Measurements from ENCODE around the gene PPP2R5C. TPM values are rescaled to one million over a fixed set of nuclear protein-coding genes. Genes with fewer than 3 reads are reported as not detected.

PPP2R5C gene
- total RNA-seq, 1 experiment from 2014 or later: 89.9 TPM

DNA sequence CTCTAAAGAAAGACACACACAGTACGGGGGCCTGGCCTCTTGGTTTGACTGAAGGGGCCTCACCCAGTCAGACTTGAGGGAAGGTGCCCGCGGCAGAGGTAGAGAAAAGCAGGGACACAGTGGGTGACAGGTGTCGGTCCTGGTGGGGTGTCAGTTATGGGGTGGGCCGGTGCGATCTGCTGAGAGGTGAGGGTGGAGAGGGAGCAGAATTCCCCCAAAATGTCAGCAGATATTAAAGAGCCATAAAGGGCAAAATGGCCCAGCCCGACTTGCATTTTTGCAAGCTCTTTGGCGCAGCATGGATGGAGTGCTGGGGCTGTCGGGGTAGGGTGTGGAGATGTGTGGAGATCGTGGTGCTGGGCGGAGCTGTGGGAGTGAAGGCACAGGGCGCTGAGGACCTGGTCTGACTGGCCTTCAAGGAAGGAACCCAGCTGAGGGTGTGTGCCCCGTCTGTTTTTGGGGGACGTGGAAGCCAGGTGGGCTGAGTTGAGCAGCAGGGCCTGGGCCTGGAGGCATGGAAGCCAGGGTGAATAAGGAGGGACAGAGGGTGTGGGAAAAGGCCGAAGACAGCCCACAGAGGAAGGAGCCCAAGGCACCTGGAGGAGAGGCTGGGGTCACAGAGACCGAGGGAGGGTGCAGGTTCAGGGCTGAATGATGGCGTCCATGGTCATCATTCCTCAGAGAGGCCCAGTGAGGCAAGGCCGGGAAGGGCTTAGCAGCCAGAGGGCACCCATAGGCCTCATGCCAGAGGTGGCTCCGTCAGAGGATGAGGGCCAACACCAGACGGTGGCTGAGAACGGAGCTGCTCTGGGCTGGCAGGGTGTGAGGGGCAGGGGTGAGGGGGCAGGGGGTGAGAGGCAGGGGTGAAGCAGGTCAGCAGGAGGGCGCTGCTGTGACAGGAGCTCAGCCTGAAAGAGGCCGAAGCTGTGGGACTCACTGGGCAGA is 154.6 kb downstream of the PPP2R5C start:
- Mint-ChIP-seq H3K36me3 (peaks cover 15% of the 10 kb centered on the region), H3K4me1 (peaks cover 45% of the 10 kb centered on the region), H3K4me3 (no peak overlapping the region), H3K27me3 (ENCODE audit: low read depth) (no peaks in the 10 kb centered on the region), H3K27ac (peak overlapping the region; percentile 54), H3K9me3 (no peaks in the 10 kb centered on the region)
- TF ChIP-seq NFATC4 (CRISPR knock-in tag; IDR thresholded peaks at IDR 0.05): no peak
- DNase-seq (ENCODE audit: low spot score): no peak
- ATAC-seq: no peak; the same call in 1 of the 2 replicates
- ChIA-PET POLR2A (no interaction called here), CTCF (interaction anchor here (0.5 to 2.6 kb wide), 4 partner anchors 45 to 156 kb away, joined by 3 to 13 read pairs (median 4); partner anchors contain the start of gene DYNC1H1)

GRCh38 chr14:101916816-101917412 is 155.4 kb downstream of the PPP2R5C start:
- Mint-ChIP-seq H3K9me3 (no peaks in the 10 kb centered on the region), H3K4me3 (peak overlapping the region; percentile 51), H3K27ac (peak overlapping the region; percentile 82), H3K36me3 (peaks cover 19% of the 10 kb centered on the region), H3K4me1 (peaks cover 45% of the 10 kb centered on the region), H3K27me3 (ENCODE audit: low read depth) (no peaks in the 10 kb centered on the region)
- DNase-seq (ENCODE audit: low spot score) (no peak), ATAC-seq (peak; percentile 18)
- POLR2A ChIA-PET: no interaction called here
- CTCF ChIA-PET: interaction anchor here (0.6 to 2.6 kb wide), 6 partner anchors 43 to 1027 kb away, joined by 3 to 13 read pairs (median 4); partner anchors contain the start of gene DYNC1H1
- no peak for TF ChIP-seq IRF2 (CRISPR knock-in tag; IDR thresholded peaks at IDR 0.05; ENCODE audit: borderline replicate concordance, low read depth)
- no peak for TF ChIP-seq FOXP1 (CRISPR knock-in tag; IDR thresholded peaks at IDR 0.05; ENCODE audit: borderline replicate concordance)
- TF ChIP-seq ZNF121 (CRISPR knock-in tag; IDR thresholded peaks at IDR 0.05): no peak
- TF ChIP-seq ZNF396 (CRISPR knock-in tag; IDR thresholded peaks at IDR 0.05; ENCODE audit: borderline replicate concordance): no peak
- no peak for TF ChIP-seq CREM (CRISPR knock-in tag; IDR thresholded peaks at IDR 0.05)
- TF ChIP-seq ZNF425 (CRISPR knock-in tag; conservative IDR thresholded peaks at IDR 0.05): no peak
- no peak for TF ChIP-seq CDX4 (CRISPR knock-in tag; IDR thresholded peaks at IDR 0.05; ENCODE audit: borderline replicate concordance)
- TF ChIP-seq FOXK1 (CRISPR knock-in tag; IDR thresholded peaks at IDR 0.05): no peak
- no peak for TF ChIP-seq ZNF423 (CRISPR knock-in tag; IDR thresholded peaks at IDR 0.05)
- TF ChIP-seq, protein P1, sequence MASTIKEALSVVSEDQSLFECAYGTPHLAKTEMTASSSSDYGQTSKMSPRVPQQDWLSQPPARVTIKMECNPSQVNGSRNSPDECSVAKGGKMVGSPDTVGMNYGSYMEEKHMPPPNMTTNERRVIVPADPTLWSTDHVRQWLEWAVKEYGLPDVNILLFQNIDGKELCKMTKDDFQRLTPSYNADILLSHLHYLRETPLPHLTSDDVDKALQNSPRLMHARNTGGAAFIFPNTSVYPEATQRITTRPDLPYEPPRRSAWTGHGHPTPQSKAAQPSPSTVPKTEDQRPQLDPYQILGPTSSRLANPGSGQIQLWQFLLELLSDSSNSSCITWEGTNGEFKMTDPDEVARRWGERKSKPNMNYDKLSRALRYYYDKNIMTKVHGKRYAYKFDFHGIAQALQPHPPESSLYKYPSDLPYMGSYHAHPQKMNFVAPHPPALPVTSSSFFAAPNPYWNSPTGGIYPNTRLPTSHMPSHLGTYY (CRISPR knock-in tag; IDR thresholded peaks at IDR 0.05): no peak
- TF ChIP-seq MYBL2 (CRISPR knock-in tag; IDR thresholded peaks at IDR 0.05): no peak
- TF ChIP-seq, protein P2, sequence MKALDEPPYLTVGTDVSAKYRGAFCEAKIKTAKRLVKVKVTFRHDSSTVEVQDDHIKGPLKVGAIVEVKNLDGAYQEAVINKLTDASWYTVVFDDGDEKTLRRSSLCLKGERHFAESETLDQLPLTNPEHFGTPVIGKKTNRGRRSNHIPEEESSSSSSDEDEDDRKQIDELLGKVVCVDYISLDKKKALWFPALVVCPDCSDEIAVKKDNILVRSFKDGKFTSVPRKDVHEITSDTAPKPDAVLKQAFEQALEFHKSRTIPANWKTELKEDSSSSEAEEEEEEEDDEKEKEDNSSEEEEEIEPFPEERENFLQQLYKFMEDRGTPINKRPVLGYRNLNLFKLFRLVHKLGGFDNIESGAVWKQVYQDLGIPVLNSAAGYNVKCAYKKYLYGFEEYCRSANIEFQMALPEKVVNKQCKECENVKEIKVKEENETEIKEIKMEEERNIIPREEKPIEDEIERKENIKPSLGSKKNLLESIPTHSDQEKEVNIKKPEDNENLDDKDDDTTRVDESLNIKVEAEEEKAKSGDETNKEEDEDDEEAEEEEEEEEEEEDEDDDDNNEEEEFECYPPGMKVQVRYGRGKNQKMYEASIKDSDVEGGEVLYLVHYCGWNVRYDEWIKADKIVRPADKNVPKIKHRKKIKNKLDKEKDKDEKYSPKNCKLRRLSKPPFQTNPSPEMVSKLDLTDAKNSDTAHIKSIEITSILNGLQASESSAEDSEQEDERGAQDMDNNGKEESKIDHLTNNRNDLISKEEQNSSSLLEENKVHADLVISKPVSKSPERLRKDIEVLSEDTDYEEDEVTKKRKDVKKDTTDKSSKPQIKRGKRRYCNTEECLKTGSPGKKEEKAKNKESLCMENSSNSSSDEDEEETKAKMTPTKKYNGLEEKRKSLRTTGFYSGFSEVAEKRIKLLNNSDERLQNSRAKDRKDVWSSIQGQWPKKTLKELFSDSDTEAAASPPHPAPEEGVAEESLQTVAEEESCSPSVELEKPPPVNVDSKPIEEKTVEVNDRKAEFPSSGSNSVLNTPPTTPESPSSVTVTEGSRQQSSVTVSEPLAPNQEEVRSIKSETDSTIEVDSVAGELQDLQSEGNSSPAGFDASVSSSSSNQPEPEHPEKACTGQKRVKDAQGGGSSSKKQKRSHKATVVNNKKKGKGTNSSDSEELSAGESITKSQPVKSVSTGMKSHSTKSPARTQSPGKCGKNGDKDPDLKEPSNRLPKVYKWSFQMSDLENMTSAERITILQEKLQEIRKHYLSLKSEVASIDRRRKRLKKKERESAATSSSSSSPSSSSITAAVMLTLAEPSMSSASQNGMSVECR (CRISPR knock-in tag; IDR thresholded peaks at IDR 0.05; ENCODE audit: borderline replicate concordance): no peak
- no peak for TF ChIP-seq CTCF (IDR thresholded peaks at IDR 0.05)
- no peak for TF ChIP-seq ZNF219 (CRISPR knock-in tag; IDR thresholded peaks at IDR 0.05; ENCODE audit: borderline replicate concordance)
- no peak for TF ChIP-seq SMAD4 (CRISPR knock-in tag; IDR thresholded peaks at IDR 0.05)
- TF ChIP-seq ZNF317 (CRISPR knock-in tag; IDR thresholded peaks at IDR 0.05; ENCODE audit: borderline replicate concordance, low read depth): no peak
- no peak for TF ChIP-seq ZNF138 (CRISPR knock-in tag; conservative IDR thresholded peaks at IDR 0.05)

Data from WTC11 (cell line).